Measurements from ENCODE around the gene AGPAT2. TPM values are rescaled to one million over a fixed set of nuclear protein-coding genes. Genes with fewer than 3 reads are reported as not detected.

The AGPAT2 gene
- total RNA-seq, 1 donor = 30.0 TPM

DNA sequence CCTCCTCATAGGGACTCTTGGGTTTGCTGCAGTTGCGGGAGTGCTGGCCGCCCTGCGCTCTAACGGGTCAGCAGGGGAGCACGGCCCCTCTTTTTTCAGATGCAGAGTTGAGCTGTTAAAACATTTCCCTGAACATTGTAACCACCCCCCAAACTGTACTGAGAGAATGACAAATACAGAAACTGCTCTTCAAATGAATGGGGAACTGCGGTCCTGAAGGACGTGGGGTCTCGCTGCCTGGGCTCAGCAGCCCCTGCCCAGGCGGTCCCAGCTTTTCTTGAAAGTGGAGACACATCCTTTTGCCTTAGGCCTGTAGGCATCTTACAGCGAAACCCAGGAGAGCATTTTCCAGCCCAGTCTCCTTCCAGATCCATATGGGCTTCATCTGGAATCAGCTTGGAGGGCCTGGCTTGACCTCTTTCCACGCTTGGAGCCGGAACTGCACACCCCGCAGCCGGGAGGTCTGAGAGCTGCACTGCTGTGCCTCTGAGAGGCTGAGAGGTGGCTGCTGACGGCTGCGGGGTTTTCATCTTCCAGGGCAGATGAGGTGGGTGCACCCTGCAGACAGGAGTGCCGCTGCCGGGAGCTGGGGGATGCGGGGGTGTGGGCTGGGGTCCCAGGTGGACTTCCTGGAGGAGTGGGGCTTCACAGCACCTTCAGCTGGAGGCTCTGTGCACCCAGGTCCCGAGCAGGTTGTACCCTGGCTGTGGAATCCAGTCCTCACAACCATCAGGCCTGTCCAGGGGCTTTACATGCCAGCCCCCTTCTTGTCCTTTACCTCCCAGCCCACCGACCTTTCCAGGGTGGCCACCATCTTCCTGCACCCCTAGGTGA, 1.2 kb upstream of the AGPAT2 start:
- H3K4me1 ChIP-seq (ENCODE audit: insufficient read depth, low read length) = peaks cover 4% of the 10 kb centered on the region
- no peak for DNase-seq (ENCODE audit: insufficient read length, low spot score, missing footprints)
- H3K9me3 ChIP-seq (ENCODE audit: low read depth, low read length) = no peaks in the 10 kb centered on the region
- TF ChIP-seq, protein P1, sequence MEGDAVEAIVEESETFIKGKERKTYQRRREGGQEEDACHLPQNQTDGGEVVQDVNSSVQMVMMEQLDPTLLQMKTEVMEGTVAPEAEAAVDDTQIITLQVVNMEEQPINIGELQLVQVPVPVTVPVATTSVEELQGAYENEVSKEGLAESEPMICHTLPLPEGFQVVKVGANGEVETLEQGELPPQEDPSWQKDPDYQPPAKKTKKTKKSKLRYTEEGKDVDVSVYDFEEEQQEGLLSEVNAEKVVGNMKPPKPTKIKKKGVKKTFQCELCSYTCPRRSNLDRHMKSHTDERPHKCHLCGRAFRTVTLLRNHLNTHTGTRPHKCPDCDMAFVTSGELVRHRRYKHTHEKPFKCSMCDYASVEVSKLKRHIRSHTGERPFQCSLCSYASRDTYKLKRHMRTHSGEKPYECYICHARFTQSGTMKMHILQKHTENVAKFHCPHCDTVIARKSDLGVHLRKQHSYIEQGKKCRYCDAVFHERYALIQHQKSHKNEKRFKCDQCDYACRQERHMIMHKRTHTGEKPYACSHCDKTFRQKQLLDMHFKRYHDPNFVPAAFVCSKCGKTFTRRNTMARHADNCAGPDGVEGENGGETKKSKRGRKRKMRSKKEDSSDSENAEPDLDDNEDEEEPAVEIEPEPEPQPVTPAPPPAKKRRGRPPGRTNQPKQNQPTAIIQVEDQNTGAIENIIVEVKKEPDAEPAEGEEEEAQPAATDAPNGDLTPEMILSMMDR (IDR thresholded peaks at IDR 0.05; ENCODE audit: extremely low read depth, low read depth, low read length) = no peak
- H2AFZ ChIP-seq (ENCODE audit: low read length) = no peak overlapping the region
- H3K27me3 ChIP-seq (ENCODE audit: insufficient read depth, low read length) = no peaks in the 10 kb centered on the region
- H3K36me3 ChIP-seq (ENCODE audit: insufficient read depth, low read length) = no peaks in the 10 kb centered on the region
- H4K20me1 ChIP-seq (ENCODE audit: insufficient read depth, low read length) = peaks cover 5% of the 10 kb centered on the region
- H3K4me2 ChIP-seq (ENCODE audit: insufficient read depth, low read length) = no peak overlapping the region
- H3K79me2 ChIP-seq (ENCODE audit: insufficient read depth, low read length) = peaks cover 14% of the 10 kb centered on the region
- no peak overlapping the region for H3K4me3 ChIP-seq (ENCODE audit: insufficient read depth, low read length)
- no peak overlapping the region for H3K27ac ChIP-seq (ENCODE audit: low read depth, low read length)

DNA sequence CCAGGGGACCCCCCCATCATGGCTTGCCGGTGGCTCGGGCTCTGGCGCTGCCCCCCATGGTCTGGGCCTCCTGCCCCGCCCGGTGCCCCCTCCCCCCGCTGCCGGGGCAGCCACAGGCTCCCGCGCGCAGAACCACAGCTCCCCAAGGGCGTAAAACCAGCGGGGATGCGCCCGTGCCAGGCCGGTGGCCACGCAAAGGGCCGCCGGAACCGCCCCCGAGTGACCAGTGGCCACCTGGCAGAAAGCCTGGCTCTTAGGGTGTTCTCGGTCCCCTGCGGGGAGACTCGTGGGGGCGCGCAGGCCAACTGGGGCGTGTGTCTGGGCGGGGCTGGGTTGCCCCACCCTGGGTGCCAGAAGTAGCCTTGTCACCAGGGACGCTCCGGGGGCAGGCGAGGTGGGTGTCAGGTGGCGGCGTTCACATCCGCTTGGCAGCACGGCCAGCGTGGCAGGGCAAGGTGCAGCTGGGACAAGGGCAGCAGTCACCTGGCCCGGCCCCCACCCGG, 515 bp upstream of the AGPAT2 start:
- no peak overlapping the region for H3K4me3 ChIP-seq (ENCODE audit: insufficient read depth, low read length)
- no peaks in the 10 kb centered on the region for H3K27me3 ChIP-seq (ENCODE audit: insufficient read depth, low read length)
- DNase-seq (ENCODE audit: insufficient read length, low spot score, missing footprints) = no peak
- H3K9me3 ChIP-seq (ENCODE audit: low read depth, low read length) = no peaks in the 10 kb centered on the region
- no peak overlapping the region for H2AFZ ChIP-seq (ENCODE audit: low read length)
- peaks cover 4% of the 10 kb centered on the region for H3K4me1 ChIP-seq (ENCODE audit: insufficient read depth, low read length)
- peaks cover 5% of the 10 kb centered on the region for H4K20me1 ChIP-seq (ENCODE audit: insufficient read depth, low read length)
- no peaks in the 10 kb centered on the region for H3K36me3 ChIP-seq (ENCODE audit: insufficient read depth, low read length)
- TF ChIP-seq, protein P1 (IDR thresholded peaks at IDR 0.05; ENCODE audit: extremely low read depth, low read depth, low read length) = no peak
- peaks cover 14% of the 10 kb centered on the region for H3K79me2 ChIP-seq (ENCODE audit: insufficient read depth, low read length)
- no peak overlapping the region for H3K27ac ChIP-seq (ENCODE audit: low read depth, low read length)
- no peak overlapping the region for H3K4me2 ChIP-seq (ENCODE audit: insufficient read depth, low read length)

DNA sequence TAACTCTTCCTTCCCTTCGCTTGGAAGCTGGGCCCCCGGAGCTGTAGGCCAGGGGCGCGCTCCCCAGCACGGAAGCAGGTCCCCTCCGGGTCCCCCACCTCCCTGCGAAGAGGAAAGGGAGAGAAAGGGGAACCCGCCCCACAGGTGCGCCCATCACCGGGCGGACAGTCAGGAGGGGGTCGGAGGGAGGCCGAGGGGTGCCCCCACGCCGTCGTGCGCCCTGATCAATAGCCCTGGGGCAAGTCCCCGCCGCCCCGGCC, 793 bp downstream of the AGPAT2 start:
- Histone ChIP-seq H3K9me3 (ENCODE audit: low read depth, low read length) (no peaks in the 10 kb centered on the region), H2AFZ (ENCODE audit: low read length) (peak overlapping the region; percentile 35), H3K4me2 (ENCODE audit: insufficient read depth, low read length) (peak overlapping the region; percentile 84), H3K36me3 (ENCODE audit: insufficient read depth, low read length) (no peaks in the 10 kb centered on the region), H4K20me1 (ENCODE audit: insufficient read depth, low read length) (peaks cover 5% of the 10 kb centered on the region), H3K4me1 (ENCODE audit: insufficient read depth, low read length) (peaks cover 4% of the 10 kb centered on the region), H3K79me2 (ENCODE audit: insufficient read depth, low read length) (peaks cover 14% of the 10 kb centered on the region), H3K4me3 (ENCODE audit: insufficient read depth, low read length) (peak overlapping the region; percentile 78), H3K27ac (ENCODE audit: low read depth, low read length) (no peak overlapping the region), H3K27me3 (ENCODE audit: insufficient read depth, low read length) (no peaks in the 10 kb centered on the region)
- TF ChIP-seq, protein P1 (IDR thresholded peaks at IDR 0.05; ENCODE audit: extremely low read depth, low read depth, low read length) = no peak
- DNase-seq (ENCODE audit: insufficient read length, low spot score, missing footprints) = no peak

DNA sequence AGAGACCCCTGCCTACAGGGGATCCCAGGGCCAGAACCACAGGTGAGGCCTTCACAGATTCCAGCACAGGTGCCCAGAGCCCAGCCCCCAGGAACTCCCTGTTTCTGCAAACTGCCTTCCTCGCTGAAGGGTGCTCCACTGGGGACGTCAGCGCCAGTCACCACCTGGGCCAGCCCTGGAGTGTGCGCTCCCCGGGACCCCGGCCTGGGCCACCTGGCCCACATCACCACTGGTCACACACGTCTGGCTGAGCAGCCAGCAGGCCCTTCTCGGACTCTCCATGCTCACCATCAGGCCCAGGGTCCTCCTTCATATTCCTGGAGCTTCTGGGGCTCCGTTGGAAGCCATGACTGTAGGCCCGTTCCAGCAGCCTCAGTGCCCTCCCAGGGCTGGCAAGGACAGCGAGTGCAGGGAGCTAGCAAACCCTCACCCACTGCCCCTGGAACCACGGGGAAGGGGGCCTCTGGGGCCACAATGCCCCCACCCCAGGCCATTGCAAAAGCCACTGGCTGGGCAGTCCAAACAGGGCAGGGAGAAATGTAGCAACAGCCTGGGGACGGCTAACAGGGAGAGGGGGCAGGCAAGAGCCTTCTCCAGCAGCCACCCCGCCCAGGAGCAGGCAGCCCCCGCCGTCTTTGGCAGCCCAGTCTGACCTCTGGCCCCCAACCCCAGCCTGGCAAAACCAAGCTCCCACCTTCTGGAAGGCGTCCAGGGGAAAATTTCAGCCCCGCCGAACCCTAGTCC, 1.3 kb downstream of the AGPAT2 start:
- Histone ChIP-seq H3K27me3 (ENCODE audit: insufficient read depth, low read length) (no peaks in the 10 kb centered on the region), H3K79me2 (ENCODE audit: insufficient read depth, low read length) (peaks cover 14% of the 10 kb centered on the region), H3K9me3 (ENCODE audit: low read depth, low read length) (no peaks in the 10 kb centered on the region), H3K4me1 (ENCODE audit: insufficient read depth, low read length) (peaks cover 4% of the 10 kb centered on the region), H3K4me3 (ENCODE audit: insufficient read depth, low read length) (peak overlapping the region; percentile 78), H3K27ac (ENCODE audit: low read depth, low read length) (no peak overlapping the region), H3K36me3 (ENCODE audit: insufficient read depth, low read length) (no peaks in the 10 kb centered on the region), H2AFZ (ENCODE audit: low read length) (peak overlapping the region; percentile 35), H3K4me2 (ENCODE audit: insufficient read depth, low read length) (peak overlapping the region; percentile 84), H4K20me1 (ENCODE audit: insufficient read depth, low read length) (peaks cover 5% of the 10 kb centered on the region)
- peak; percentile 97 for DNase-seq (ENCODE audit: insufficient read length, low spot score, missing footprints)
- TF ChIP-seq, protein P1 (IDR thresholded peaks at IDR 0.05; ENCODE audit: extremely low read depth, low read depth, low read length) = no peak
